Hepatocyte (in vitro differentiated cells): Measurements from ENCODE around the gene NOP53.
"Not testable (repeated sequence)": the region's sequence is repeated elsewhere in the genome, so short reads cannot be mapped to it uniquely, and the experiment has no call there.

Source experiments
- CTCF ChIP-seq: fragments of 200-600 bp; sonication (generic); IDR thresholded peaks from 2 replicates; pipeline ENCODE4 v1.5.1; 2016; ENCODE audit warnings: antibody characterized with exemption, mild to moderate bottlenecking; ENCODE audit not compliant: poor library complexity
- EZH2 ChIP-seq: fragments of 200-600 bp; sonication (generic); IDR thresholded peaks from 2 replicates; pipeline ENCODE4 v1.6.1; 2016; ENCODE audit warnings: antibody characterized with exemption, mild to moderate bottlenecking, borderline replicate concordance
- EZH2phosphoT487 ChIP-seq: fragments of 200-600 bp; sonication (generic); IDR thresholded peaks from one replicate; pipeline ENCODE4 v1.6.1; 2018; ENCODE audit warnings: antibody characterized with exemption, mild to moderate bottlenecking, low read depth, moderate library complexity; ENCODE audit not compliant: unreplicated experiment, severe bottlenecking

- TF ChIP-seq CTCF, EZH2phosphoT487, EZH2: not testable (repeated sequence)
These were observed 25.9 kb downstream of the NOP53 start for GRCh38 chr19:47771291-47771690.
